Medulla oblongata (tissue), 1 donor: Measurements from ENCODE around the gene NECAB2.

Source experiments
- DNase-seq: peaks from one replicate; pipeline ENCODE4 v3.0.0-alpha.2; 2015; ENCODE audit errors: extremely low spot score

The NECAB2 gene

DNA sequence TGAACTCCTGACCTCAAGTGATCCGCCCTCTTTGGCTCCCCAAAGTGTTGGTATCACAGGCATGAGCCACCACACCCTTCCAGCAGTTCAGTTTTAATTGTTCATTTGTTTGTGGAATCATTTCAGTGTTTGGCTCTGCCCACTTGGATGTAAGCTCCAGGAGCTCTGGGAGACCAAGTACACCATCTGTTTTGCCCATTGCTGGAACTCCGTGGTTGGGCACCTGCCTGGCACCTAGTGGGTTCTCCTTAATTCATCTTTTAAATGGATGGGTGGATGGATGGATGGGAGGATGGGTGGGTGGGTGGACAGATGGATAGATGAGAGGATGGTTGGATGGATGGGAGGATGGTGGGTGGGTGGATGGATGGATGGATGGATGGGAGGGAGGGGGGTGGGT, 953 bp upstream of the NECAB2 start:
- DNase-seq, result no peak

DNA sequence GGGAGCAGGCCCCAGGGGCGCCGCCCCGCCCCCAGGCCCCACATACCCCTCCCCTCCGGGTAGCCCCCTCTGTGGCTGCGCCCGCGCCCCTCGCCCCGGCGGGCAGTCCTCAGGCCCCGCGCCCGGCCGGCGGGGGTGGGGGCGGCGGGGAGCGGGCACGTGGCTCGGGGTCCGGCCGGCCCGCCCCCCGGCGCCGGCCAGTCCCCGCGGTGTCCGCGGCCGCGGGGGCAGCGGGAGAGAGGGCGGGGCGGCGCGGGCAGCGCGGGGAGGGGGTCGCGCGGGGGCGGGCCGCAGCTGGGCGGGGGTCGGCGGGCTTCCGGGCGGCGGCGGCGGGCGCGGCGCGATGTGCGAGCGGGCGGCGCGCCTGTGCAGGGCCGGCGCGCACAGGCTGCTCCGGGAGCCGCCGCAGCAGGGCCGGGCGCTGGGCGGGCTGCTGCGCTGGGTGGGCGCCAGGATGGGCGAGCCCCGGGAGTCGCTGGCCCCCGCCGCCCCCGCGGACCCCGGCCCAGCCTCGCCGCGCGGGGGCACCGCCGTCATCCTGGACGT, 335 bp downstream of the NECAB2 start:
- DNase-seq, result no peak

DNA sequence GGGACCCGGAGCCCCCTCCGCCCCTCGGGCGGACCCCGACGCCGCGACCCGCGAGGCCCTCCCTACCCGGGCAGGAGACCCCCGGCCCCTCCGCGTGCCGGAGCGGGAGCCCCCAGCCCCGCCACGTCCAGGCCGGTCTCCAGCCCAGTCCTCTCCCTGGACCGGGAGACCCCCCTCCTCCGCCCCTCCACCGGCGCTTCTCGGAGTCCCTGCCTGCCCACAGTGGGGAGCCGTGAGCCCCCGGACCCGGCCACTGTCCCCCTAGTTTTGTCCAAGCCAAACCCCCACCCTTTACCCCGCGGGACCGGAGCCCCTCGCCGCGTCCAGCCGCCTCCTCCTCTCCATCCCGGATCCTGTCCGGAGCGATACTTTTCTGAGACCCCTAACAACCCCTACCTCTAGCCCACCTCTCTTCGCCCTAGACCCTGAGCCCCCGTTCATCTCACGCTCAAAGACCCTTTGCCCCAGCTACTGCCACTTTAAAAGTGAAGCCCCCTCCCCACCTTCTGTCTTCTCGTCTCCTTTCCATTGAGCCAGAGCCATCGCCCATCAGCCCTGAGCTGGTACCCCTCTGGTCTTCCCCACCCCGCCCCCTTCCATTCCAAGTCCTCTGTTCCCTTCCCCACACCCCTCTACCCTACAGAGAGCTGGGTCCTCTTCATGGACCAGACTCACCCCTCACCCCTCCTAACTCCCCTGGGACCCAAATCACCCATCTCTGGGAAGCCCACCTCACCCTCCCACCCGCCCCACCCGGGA, 1.0 kb downstream of the NECAB2 start:
- no peak for DNase-seq

DNA sequence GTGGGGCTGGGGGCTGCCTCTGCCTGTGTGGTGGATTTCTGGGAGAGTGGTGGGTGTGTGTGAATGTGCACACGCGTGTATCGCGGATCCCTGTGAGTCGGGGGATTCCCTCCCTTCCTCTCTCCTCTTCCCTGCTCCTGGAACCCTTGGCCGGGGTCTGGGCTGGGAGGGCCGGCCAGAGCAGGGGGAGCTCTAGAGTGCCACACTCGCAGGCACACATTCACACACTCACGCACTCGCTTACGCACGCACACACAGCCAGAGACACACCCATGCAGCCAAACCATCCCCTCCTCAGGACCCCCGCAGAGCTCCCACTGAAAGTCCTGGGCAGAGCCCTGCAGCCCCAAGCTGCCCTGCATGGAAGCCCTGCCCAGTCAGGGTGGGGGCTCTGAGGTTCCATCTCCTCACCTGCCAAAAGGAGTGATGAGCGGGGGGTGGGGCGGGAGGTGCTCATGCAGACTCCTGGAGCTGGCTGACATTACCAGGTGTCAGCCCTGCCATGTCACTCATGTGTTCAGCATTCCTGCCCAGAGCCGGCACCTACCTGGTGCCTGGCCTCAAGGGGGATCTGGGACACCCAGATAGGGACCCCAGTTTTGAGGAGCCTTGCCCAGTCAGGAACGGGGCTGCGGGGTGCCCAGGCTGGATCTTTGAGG, 1.9 kb downstream of the NECAB2 start:
- DNase-seq, result no peak

DNA sequence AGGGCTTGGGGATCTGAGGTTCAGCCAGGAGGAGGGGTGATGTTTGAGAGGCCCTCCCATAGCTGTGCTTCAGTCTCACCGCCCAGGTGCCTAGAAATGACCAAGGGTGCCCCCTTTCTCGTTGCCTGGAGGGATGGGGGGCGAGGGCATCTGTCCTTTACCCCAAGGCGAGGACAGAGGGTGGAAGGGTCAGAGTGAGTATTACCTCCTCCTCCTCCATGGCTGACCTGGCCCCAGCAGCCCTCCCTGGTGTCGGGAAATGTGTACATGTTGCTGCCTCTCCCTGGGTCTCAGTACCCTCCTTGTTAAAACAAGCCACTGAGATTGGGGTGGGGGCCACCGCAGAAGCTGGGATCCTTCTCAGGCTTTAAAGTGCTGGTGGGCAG, 2.4 kb downstream of the NECAB2 start:
- no peak for DNase-seq

DNA sequence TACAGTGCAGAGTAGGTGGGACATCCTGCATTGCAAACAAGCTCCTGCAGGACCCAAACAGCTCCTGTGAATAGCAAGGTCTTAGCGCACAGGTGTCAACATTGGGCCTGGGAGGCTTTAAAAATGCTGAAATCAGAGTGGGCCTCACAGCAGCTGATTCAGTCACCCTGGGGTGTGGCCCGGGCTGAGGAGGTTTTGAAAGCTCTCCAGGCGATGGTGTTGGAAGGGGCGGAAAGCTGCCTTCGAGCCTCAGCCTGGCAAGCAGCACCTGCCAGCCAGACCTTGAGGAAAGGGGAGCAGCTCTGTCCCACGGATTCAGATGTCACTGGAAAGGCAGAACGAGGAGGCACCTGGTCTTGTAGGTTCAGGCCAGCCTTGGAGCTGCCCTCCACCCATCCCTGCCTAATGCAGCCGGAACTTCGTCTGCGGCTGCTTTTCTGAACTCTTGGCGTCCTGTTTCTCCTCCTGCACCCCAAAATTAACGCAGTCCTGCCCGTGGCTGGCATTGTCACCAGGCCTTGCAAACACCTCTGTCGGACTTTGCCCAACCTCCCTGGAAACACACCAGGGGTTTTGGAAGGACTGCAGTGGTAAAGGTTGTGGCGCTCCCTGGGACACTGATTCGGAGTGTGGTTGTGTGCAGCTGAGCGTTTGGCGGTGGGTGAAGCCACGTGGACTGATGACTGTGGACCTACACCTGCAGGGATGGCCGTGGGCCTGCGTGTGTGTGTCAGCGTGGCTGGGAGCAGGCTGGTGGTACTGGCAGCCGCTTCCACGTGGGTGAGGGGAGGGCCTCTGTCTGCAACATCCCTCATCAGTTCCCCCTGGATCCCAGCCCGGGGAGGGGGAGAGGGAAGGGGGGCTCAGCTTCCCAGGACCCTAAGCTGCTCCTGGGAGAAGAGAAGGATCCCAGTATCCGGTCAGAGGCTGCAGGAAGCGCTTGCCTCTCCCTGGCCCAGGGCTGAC, 3.4 kb downstream of the NECAB2 start:
- no peak for DNase-seq

DNA sequence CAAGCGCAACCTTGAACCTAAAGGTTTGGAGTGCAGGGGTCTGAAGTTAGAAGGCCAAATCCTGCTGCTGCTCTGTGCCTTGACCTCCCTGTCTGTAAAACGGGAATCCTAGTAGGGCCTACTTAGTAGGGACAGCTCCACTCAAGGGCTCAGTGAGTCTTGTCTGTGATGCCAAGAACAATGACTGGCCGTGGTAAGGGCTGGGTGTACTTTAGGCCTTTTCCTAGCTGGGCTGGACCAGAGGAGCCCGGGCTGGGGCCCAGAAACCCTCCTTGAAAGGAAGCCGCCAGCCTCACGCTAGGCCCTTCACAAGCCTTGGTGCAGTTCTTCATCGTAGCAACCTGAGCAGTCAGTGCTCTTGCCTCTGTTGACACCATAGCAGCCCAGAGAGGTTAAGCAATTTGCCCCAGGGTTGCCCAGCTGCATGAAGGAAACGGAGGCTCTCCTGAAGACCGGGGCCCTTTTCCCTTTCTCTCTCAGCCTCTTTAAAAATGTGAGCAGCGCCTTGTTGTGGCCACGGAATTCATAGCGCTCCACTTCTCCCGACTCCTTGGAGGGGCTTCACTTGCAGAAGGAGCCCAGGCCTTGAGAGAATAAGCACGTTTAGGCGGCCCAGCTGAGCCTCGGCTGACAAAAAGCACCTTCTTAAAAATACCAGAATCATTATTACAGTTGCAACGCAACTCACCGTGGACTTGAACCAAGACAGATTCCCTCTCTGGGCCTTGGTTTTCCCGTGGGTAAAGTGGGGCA, 4.4 kb downstream of the NECAB2 start:
- no peak for DNase-seq

DNA sequence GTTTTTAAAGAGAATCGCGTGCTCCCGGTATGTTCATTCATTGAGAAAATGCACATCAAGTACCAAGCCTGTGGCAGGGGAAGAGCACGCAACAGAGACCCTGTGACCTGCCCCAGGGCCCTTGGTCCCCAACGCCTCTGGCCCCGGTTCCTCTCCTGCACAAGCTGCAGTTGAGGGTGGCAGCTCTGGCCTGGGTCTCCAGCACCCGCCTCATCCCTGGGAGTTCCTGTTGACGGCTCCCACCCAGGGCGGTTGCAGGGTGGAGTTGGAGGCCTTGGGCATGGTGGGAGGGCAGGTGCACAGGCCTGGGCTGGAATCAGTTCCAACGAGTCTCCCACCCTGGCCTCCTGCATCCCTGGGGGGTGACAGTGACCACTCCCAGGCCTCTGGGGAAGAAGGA, 5.0 kb downstream of the NECAB2 start:
- DNase-seq, result no peak

DNA sequence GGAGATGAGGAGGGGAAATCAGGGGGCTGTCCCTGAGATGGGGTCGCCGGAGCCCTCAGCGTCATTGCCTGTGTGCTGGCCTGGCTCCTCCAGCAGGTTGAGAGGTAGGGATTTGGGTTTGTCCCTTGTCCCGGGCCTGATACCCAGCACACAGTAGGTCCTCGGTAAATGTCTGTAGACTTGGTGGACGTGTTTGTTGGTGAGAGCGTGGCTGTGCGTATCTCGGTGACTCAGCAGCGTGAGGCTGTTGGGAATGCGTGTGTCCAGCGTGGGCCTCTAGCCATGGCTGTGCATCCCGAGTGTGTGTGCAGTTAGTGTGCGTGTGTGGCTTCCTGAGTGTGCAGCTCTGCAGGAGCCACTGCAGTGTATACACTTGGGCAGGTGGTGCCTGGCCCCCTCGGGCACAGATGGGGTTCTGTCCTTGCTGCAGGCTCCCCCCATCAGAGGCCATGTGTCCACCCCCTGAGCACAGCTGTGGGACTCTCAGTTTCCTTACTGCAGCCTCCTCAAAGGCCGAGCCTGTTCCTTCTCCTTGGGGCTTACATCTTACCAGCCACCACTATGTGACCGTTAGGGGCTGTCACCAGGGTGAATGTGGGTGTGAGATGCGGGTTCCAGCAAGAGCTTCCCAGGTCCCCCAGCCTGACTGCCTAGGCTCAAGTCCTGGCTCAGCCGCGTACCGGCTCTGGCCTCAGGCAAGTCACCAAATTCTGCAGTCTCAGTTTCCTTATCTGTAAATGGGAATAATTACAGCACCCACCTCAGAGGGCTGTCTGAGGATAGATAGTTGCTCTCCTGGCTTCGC, 5.7 kb downstream of the NECAB2 start:
- DNase-seq, result no peak

DNA sequence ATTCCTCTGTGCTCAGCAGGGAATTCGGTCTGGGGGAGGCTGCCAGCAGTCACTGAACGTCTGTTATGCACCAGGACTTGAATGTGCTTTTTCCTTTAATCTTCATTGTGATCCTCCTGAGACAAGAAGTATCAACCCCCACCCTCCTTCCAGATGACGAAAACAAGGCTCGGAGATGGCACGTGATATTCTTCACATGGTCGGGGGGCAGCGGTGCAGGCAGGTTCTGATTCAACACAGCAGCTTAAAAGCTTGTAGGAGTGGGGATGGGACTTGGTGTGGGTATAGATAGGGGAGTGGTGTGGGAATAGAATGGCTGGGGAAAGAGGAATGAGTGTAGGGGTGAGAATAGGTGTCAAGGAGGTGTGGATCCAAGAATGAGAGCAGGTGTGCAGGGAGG, 6.4 kb downstream of the NECAB2 start:
- no peak for DNase-seq

DNA sequence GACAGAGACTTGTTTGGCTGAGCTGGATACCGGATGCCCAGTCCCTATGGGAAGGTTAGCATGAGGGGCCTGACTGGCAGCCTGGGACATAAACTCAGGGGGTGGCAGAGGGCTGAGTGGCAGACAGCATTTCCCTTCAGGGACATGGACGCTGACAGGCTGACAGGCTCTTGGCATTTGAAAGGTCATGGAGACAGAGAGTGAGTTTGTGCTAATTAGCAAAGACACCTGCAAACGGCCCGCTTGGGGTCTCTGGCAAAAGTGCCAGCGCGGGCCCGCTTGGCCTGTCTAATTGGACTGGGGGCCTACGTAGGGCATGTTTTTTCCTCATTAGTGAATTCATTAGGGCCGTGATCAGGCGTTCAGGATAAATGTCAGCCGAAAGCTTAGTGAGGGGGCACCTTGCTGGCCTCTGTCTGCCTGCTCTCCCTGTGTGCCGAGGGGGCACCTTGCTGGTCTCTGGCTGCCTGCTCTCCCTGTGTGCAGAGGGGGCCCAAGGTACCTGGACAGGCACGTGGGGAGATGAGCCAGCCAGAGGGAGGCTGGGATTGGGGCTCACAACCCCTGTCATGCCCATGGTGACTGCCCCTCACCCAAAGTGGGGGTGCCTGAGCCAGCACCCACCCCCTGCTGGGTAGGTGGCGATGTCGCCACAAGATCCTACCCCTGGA, 7.7 kb downstream of the NECAB2 start:
- no peak for DNase-seq

DNA sequence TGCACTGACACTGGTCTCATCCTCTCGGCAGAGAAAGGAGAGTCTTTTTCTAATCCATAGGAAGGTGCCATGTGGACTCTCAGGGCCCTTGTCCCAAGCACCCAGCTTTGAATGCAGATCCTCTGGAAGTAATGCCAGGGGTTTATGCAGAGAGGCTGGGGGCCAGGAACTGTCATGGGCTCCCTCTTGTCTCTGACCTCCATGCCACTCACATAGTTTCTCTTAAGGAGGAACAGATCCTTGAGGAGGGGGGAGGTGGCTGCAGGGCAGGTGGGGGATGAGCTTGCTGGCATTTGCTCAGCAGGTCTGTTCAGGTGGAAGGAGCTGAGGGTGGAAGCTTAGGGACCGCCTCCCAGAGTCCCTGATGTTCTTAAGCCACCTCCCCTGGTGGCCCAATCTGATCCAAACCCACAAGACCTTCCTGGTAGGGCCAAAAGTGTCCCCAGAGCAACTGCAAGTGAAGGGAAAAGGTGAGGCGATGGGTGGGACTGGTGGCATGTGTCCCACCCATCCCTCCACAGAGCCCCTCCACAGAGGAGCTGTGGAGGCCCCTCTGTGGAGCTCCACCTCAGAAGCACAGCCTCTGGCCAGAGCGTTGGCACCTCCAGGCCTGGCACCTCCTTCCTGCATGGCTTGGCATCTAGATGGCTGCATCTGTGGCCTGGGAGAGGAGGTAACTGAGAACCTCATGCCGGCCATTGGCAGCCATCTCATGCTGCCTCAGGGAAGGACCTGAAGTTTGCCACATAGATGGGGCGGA, 9.2 kb downstream of the NECAB2 start:
- DNase-seq, result no peak

DNA sequence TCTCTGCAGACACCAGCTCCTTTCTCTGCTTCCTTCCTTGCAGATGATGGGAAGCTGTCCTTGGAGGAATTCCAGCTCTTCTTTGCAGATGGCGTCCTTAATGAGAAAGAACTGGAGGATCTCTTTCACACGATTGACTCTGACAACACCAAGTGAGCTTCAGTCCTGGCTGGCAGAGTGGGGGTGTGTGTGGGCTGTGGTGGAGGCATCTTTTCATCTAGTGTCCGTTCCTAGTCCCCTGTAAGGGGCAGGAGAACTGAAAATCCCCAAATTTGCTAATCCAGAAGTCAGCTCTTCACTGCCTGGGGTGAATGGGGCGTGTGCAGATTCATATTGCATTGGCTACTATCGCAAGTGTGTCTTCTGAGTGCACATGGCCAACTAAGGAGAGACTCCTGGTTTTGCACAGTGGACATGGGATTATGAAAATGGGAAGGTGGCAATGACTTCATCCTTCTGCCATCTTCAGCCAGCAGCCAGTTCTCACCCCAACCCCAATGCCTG, 10.4 kb downstream of the NECAB2 start:
- DNase-seq, result no peak

DNA sequence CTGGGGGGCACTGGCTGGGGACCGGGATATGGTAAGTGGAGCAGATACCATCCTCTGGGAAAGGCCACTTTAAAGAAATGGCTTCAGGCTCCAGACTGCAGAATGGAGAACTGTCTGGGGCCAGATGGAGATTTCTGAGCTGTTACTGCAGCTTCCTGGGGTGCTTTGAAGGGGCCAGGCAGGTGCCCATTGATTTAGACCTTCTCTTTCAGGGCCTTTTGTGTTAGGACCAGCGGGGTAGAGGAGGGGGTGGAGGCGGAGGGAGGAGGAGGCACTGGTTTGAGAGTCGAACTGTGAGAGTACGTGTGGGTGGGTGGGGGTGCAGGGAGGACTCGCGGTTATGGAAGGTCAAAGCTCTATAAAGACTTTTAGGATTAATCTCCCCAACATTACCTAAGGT, 11.4 kb downstream of the NECAB2 start:
- no peak for DNase-seq

DNA sequence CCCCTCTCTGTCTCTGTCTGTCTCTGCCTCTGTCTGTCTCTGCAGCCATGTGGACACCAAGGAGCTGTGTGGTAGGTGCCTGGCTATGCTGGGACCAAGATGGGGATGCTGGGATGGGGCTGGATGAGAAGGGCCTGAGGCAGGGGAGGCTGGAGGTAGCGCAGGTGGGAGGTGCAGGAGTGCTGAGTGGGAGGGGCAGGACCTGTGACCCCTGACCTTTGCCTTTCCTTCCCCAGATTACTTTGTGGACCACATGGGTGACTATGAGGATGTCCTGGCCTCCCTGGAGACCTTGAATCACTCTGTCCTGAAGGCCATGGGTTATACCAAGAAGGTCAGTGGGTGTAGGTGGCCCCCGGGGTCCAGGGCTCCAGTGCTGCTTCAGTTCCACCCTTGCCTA, 12.8 kb downstream of the NECAB2 start:
- DNase-seq, result no peak

DNA sequence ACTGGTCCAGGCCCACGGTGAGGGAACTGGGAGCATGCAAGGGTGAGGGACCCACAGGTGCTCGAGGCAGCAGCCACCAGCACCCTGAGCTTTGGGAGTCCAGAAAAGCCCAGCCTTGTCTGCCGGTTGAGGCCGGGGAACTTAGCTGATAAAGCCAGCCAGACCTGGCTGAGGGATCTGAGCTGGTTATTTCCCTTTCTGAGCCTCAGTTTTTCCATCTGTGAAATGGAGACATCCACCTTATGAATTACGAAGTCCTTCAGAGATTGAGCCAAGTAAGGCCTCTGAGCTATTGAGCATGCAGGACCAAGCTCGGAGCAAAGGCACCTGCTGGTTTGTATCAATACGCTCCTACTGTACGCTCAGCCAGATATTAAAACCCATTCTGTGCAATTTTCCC, 13.8 kb downstream of the NECAB2 start:
- DNase-seq, result no peak

DNA sequence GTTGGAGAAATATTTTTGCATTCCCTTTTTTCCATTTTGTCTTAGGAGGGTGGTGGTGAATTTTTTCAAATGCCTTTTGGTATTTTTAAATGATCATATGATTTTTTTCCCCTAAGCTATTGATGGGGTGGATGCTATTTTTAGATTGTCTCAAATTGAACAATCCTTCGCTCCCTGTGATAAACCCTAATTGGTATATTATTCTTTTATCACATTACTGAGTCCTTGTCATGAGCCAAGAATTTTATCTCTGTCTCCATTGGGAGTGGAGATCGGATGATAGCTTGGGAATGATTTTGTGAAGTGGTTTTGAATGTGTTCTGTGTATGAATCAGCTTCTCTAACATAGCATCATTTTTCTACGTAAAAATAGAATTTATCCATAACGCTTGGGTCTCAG, 15.4 kb downstream of the NECAB2 start:
- no peak for DNase-seq

DNA sequence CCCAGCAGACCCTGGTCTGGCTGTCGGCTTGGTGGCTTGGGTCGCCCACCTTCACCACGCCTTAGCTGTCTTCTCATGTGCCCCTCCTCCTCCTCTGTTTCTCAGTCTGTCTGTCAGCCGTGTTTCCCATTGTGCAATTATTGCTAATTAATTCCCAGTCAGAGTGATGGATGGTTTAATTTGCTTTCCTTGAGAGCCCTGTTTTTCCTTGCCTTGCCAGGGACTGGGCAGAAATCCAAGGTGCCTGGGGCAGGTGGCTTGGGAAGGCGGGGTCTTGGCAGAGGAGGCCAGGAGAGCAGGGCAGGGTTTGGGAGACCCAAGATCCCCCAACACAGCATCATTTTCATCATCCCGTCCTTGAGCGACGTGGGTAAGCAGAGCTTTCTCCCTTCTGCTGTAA, 21.3 kb downstream of the NECAB2 start:
- DNase-seq, result no peak

DNA sequence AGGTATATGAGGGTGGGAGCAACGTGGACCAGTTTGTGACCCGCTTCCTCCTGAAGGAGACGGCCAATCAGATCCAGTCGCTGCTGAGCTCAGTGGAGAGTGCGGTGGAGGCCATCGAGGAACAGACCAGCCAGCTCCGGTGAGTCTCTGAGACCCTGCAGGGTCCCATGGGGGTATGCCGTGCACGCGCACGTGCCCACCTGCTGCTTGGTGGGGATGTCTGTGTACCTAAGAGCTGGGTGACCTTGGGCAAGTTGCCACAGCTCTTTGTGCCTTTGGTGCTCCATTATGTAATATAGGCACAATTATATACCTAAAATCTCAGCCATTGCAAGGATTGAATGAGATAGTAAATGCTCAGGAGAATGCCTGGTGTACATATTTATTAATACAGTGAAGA, 22.4 kb downstream of the NECAB2 start:
- DNase-seq, result no peak
